Large intestine (tissue), 3 donors: ENCODE results near the gene ST3GAL6. TPM values are rescaled to one million over a fixed set of nuclear protein-coding genes. Genes with fewer than 3 reads are reported as not detected.

ENCODE experiments used
- DNase-seq, 2 donors: peaks; one replicate each; pipeline versions ENCODE4 v3.0.0 to v3.0.0-alpha.2; 2013
- H3K27ac ChIP-seq: one replicate; pipeline ENCODE4 v1.5.1; 2013; ENCODE audit warnings: low read length
- H3K27me3 ChIP-seq: 2 replicates; pipeline ENCODE4 v1.6.1; 2013; ENCODE audit warnings: low read length; ENCODE audit not compliant: control insufficient read depth, insufficient read depth
- H3K36me3 ChIP-seq: 2 replicates; pipeline ENCODE4 v1.6.1; 2013; ENCODE audit warnings: low read length; ENCODE audit not compliant: control insufficient read depth, insufficient read depth
- H3K4me1 ChIP-seq: one replicate; pipeline ENCODE4 v1.6.1; 2013; ENCODE audit warnings: low read length; ENCODE audit not compliant: control insufficient read depth, insufficient read depth
- H3K4me3 ChIP-seq: one replicate; pipeline ENCODE4 v1.5.1; 2013; ENCODE audit warnings: low read length
- H3K9me3 ChIP-seq: one replicate; pipeline ENCODE4 v1.6.1; 2013; ENCODE audit warnings: mild to moderate bottlenecking, low read depth, low read length, moderate library complexity; ENCODE audit not compliant: control insufficient read depth
- WGBS: methylation state at CpG from one replicate; pipeline ENCODE4 v1.1.5; 2013; ENCODE audit warnings: low lambda C conversion rate; ENCODE audit not compliant: insufficient coverage; 5-methylcytosine and 5-hydroxymethylcytosine counted together
- polyA plus RNA-seq: library from polyadenylated mRNA; unstranded; fragments of 120-200 nt; gene quantifications from one replicate; pipeline ENCODE4 v1.2.1, GENCODE V29; 2013

The ST3GAL6 gene
- polyA plus RNA-seq, 1 donor = 7.7 TPM

DNA sequence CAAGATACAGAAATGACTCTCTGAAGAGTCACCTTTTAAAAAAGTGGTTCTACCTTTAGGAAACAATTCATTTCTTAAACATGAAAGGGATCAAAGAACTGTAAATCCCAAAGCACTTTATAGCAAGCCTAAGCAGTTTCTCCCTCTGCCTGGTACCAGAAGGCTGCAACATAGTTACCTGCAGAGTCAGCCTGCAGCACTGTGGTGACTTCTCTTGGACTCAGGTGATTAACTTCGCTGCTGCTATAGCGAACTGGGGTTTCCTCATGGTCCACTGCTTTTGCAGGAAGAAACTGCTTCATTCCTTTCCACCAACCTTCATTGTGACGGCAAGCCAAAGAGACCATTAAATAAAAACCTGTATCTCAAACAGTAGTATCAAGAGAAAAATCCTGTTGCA lies 37.3 kb downstream of the ST3GAL6 start:
- no peaks in the 10 kb centered on the region for H3K4me1 ChIP-seq
- no peak for DNase-seq

DNA sequence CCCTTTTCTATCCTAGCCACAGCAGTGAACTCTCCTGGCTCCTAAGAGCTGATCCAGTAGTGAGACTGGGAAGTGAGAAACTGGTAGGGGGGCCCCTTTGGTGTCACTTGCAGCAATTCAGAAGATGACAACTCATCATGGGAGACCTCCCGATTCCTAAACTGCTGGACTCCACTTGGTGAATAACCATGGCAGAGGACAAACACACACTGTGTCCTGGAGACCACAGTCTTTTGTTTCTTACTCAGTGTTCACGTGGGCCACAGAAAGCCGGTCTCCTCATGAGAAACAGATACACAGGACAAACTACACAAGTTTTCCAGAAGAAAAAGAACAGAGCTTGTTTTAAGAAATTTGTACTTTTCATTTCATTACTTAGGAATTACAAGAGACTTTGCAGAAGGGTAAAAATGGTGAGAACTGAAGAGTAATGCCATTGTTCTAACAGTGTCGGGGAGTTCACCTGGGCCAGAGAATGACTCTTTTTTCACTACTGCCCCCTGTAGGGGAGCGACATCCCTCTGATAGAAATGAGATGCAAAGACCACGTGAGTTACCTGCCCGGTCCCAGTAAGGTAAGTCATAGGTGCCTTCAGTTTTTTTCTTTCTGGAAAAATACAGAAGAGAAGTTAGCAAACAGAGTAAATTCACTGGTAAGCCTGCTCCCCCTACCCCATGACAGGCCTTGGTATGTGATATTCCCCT lies 38.1 kb downstream of the ST3GAL6 start:
- H3K27ac ChIP-seq = no peak overlapping the region
- no peak for DNase-seq
- no peaks in the 10 kb centered on the region for H3K27me3 ChIP-seq
- H3K36me3 ChIP-seq = peaks cover 19% of the 10 kb centered on the region
- WGBS = 92% methylated on average over 2 of the region's 7 CpGs
- H3K9me3 ChIP-seq = no peaks in the 10 kb centered on the region
- H3K4me1 ChIP-seq = no peaks in the 10 kb centered on the region
- no peak overlapping the region for H3K4me3 ChIP-seq

More for the DNA sequence above, 37.3 kb downstream of the ST3GAL6 start:
- Histone ChIP-seq H3K4me3 (no peak overlapping the region), H3K27ac (no peak overlapping the region), H3K36me3 (peaks cover 13% of the 10 kb centered on the region), H3K27me3 (no peaks in the 10 kb centered on the region), H3K9me3 (no peaks in the 10 kb centered on the region)
- WGBS = no CpG with 5 or more reads among the region's 3 CpGs

GRCh38 chr3:98805571-98805970 lies 42.4 kb downstream of the ST3GAL6 start:
- WGBS = no CpG with 5 or more reads among the region's 6 CpGs
- H3K36me3 ChIP-seq = peaks cover 28% of the 10 kb centered on the region
- no peaks in the 10 kb centered on the region for H3K9me3 ChIP-seq
- H3K27me3 ChIP-seq = no peaks in the 10 kb centered on the region
- no peak overlapping the region for H3K27ac ChIP-seq
- H3K4me1 ChIP-seq = no peaks in the 10 kb centered on the region
- no peak overlapping the region for H3K4me3 ChIP-seq
- no peak for DNase-seq

GRCh38 chr3:98806521-98806920 lies 43.4 kb downstream of the ST3GAL6 start:
- no peaks in the 10 kb centered on the region for H3K27me3 ChIP-seq

DNA sequence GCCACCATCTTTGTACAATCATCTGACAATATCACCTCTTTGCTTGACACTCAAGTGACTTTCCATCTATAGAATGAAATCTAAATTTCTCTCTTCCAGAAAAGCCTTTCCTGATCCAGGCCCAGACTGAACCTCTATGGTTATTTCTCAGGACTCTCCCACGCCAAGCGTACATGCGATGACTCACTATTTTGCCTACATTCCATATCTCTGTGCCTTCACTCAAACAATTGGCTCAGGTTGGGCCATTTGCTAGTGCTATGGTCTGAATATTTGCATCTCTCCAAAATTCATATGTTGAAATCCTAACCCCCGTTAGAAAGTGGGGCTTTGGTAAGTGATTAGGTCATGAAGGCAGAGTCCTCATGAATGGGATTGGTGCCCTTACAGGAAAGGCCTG lies 43.9 kb downstream of the ST3GAL6 start:
- H3K27ac ChIP-seq = no peak overlapping the region
- H3K36me3 ChIP-seq = peaks cover 25% of the 10 kb centered on the region
- DNase-seq = no peak
- H3K4me3 ChIP-seq = no peak overlapping the region
- H3K27me3 ChIP-seq = no peaks in the 10 kb centered on the region
- WGBS = no CpG with 5 or more reads among the region's 4 CpGs
- H3K9me3 ChIP-seq = no peaks in the 10 kb centered on the region
- H3K4me1 ChIP-seq = no peaks in the 10 kb centered on the region

More at GRCh38 chr3:98806521-98806920, 43.4 kb downstream of the ST3GAL6 start:
- WGBS = no CpG with 5 or more reads among the region's 1 CpG
- Histone ChIP-seq H3K9me3 (no peaks in the 10 kb centered on the region), H3K4me1 (no peaks in the 10 kb centered on the region), H3K36me3 (peaks cover 25% of the 10 kb centered on the region), H3K4me3 (no peak overlapping the region), H3K27ac (no peak overlapping the region)
- no peak for DNase-seq

- H3K27ac ChIP-seq = no peak overlapping the region
- H3K4me3 ChIP-seq = no peak overlapping the region
- no CpG with 5 or more reads among the region's 1 CpG for whole genome bisulfite sequencing
- H3K9me3 ChIP-seq = no peaks in the 10 kb centered on the region
- no peaks in the 10 kb centered on the region for H3K27me3 ChIP-seq
- H3K4me1 ChIP-seq = no peaks in the 10 kb centered on the region
- no peak for DNase-seq
- H3K36me3 ChIP-seq = peaks cover 25% of the 10 kb centered on the region
Measured at GRCh38 chr3:98807561-98807960, 44.4 kb downstream of the ST3GAL6 start.

DNA sequence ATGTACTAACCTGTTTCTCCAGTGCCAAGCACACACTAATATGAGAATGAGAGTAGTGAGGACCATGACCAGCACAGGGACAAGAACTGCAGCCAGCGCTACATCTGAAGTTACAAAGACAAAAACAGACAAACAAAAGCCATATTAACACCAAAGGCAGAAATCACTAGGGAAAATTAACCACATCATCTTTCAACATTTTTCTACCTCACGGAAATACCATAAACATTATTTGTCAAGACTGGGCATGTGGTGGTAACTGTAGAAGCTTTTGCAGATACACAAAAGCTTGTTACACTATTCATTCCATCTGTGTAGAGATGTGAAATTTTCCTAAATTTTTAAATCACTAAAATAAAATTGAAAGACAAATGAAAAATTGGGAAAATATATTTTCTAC lies 44.9 kb downstream of the ST3GAL6 start:
- H3K27ac ChIP-seq = no peak overlapping the region
- H3K9me3 ChIP-seq = no peaks in the 10 kb centered on the region
- WGBS = 92% methylated on average over 2 of the region's 2 CpGs
- no peak for DNase-seq
- no peak overlapping the region for H3K4me3 ChIP-seq
- no peaks in the 10 kb centered on the region for H3K27me3 ChIP-seq
- H3K36me3 ChIP-seq = peaks cover 25% of the 10 kb centered on the region
- H3K4me1 ChIP-seq = no peaks in the 10 kb centered on the region

- no peaks in the 10 kb centered on the region for H3K27me3 ChIP-seq
- H3K9me3 ChIP-seq = no peaks in the 10 kb centered on the region
- no CpG with 5 or more reads among the region's 3 CpGs for WGBS
- H3K27ac ChIP-seq = no peak overlapping the region
- H3K36me3 ChIP-seq = peaks cover 25% of the 10 kb centered on the region
- no peak for DNase-seq
- H3K4me3 ChIP-seq = no peak overlapping the region
- peaks cover 3% of the 10 kb centered on the region for H3K4me1 ChIP-seq
Measured at GRCh38 chr3:98809557-98809956, 46.4 kb downstream of the ST3GAL6 start.

GRCh38 chr3:98811048-98811447 lies 47.9 kb downstream of the ST3GAL6 start:
- H3K4me3 ChIP-seq = no peak overlapping the region
- H3K36me3 ChIP-seq = peaks cover 17% of the 10 kb centered on the region
- WGBS = 69% methylated on average over 3 of the region's 6 CpGs
- no peak for DNase-seq
- peaks cover 6% of the 10 kb centered on the region for H3K4me1 ChIP-seq
- H3K27ac ChIP-seq = no peak overlapping the region
- no peaks in the 10 kb centered on the region for H3K27me3 ChIP-seq
- no peaks in the 10 kb centered on the region for H3K9me3 ChIP-seq

DNA sequence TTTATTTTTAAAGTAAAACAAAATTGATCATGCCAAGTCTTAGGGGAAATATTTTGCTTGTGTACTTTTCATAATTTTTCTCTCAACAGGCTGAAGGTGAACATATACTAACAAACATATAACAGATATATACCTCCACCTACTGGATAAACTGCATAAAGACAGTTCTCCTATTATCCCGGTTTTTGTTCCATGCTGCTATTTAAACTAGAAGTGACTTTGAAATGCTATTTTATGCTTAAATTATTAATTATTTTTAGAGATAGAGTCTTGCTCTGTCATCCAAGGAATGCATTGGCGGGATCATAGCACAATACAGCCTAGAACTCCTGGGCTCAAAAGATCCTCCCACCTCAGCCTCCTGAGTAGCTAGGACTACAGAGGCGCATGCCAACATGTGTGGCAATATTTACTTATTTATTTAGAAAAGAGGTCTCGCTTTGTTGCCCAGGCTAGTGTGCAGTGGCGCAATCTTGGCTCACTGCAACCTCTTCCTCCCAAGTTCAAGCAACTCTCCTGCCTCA lies 49.8 kb downstream of the ST3GAL6 start:
- H3K27me3 ChIP-seq = no peaks in the 10 kb centered on the region
- no peak overlapping the region for H3K4me3 ChIP-seq
- peaks cover 6% of the 10 kb centered on the region for H3K4me1 ChIP-seq
- H3K27ac ChIP-seq = no peak overlapping the region
- DNase-seq = peak; percentile 5 to 8
- H3K36me3 ChIP-seq = peaks cover 9% of the 10 kb centered on the region
- H3K9me3 ChIP-seq = no peaks in the 10 kb centered on the region
- 0% methylated on average over 1 of the region's 5 CpGs for WGBS
